Stimulated activated CD4-positive, alpha-beta T cell treated with anti-CD3 and anti-CD28 coated beads, Interleukin-2, amount 100 ng/mL, for 4 hours (primary cell): ENCODE data around the gene MEX3B.
"Not testable (repeated sequence)": the region's sequence is repeated elsewhere in the genome, so short reads cannot be mapped to it uniquely, and the experiment has no call there.

Experiments
- DNase-seq: peaks from one replicate; pipeline ENCODE4 v3.0.0-alpha.2; 2020; ENCODE audit warnings: low read depth

Gene MEX3B

GRCh38 chr15:82048811-82049210 lies 3.0 kb upstream of the MEX3B start:
- no peak for DNase-seq

DNA sequence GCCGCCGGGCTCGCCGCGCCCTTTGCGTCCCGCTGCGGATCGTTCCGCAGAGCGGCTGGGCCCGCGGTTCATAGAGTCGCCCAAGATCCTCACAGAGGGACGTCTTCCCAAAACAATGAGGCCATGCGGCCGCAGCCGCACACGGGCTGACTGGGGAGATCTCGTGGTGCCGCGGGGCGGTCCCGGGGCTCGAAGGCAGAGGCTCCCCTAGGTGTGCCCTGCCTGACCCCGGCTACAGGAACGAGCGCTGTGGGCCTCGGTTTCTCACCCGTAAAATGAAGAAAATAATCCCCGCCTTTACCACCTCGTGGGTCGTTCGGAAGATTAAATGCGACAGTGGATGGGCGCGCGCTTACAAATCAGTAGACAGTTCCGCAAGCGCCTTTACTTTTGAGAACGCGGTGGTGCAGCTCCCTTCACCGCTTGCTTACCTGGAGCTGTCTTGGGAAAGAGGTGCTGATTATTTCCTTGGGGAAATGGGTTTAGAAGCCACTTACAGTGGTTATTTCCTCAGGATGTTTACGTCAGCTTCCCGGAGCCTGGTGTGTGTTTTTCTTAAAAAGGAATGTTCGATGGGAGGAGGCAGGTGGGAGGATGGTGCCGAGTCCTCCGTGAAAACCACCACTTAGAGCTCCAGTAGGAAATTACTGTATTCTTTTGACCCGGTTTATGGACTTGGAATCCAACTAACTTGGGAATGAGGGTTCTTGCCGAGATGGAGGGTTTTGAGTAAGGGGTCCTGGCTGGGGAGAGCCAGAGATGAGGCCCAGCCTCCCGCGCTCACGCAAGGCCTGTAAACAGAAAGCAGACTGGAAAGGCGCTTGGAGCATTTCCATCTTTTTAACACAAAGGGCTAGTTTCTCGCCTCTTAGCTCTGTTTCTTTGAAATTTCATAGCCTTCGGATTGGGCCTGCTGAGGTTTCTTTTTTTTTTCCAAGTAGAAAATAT lies 1.9 kb upstream of the MEX3B start:
- no peak for DNase-seq

DNA sequence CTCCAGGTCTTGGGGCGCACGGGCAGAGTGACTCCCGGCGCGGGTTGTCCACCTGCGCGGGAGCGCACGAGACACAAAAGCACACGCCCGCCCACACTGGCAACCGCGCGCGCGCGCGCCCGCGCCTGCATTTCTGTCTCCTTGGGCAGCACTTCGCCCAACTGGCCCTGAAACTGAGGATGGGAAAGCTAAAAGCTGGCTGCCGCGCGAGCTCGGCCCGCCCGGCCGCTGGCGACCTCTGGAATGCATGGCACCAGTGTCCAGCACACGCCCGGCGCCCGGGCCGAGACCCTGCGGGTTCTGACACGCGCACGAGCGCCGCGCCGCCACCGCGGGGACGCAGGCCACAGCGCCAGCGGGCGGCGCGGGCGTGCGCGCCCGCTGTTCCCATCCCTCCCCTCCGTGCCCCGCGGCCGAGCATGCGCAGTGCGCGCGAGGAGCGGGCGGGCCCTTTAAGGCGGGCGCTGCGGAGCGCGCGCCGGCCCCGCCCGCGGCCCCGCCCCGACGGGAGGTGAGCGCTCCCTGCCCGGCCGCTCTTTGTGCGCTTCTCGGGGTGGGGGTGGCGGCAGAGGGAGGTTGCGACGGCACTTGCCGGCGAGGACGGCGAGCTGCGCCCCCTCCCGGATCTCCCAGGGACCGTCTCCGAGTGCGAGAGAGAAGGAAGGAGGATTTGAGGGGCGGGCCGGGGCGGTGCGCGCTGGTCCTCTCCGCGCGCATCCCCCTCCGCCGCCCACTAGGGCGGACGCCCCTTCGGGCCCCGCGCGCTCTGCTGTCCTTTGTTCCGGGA lies 1.0 kb upstream of the MEX3B start:
- DNase-seq, result peak; percentile 86

DNA sequence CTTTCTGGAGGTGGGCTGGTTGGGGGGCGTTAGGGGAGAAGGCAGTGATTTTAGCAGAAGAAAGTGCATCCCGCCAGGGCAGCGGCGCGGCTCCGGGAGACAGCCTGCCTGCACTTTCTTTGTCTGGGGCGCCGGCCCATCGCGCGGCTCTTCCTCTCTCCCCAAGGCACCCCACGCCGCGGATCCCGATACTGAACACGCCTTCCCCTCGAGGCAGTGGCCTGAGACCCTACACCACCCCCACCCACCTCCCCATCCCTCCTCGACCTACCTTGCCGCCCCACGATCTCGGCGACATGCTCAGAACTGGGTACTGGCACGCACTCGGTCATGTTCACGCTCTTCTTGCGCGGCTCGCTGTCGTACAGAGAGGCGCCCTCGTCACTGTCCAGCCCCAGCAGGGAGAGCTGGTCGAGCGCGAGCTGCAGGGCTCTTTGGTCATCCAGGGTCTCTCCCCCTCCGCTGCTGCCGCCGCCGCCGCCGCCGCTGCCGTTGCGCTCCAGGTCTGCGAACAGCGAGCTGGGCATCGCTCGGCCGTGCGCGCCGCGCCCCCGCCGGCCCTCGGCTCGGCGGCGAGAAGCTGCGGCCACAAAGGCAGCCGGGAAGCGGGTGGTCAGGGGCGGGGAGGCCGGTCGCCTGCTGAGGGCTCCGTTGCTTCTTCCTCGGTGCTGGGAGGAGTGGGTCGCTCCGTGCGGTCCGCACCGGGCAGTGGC lies 483 bp downstream of the MEX3B start:
- DNase-seq, result no peak

DNA sequence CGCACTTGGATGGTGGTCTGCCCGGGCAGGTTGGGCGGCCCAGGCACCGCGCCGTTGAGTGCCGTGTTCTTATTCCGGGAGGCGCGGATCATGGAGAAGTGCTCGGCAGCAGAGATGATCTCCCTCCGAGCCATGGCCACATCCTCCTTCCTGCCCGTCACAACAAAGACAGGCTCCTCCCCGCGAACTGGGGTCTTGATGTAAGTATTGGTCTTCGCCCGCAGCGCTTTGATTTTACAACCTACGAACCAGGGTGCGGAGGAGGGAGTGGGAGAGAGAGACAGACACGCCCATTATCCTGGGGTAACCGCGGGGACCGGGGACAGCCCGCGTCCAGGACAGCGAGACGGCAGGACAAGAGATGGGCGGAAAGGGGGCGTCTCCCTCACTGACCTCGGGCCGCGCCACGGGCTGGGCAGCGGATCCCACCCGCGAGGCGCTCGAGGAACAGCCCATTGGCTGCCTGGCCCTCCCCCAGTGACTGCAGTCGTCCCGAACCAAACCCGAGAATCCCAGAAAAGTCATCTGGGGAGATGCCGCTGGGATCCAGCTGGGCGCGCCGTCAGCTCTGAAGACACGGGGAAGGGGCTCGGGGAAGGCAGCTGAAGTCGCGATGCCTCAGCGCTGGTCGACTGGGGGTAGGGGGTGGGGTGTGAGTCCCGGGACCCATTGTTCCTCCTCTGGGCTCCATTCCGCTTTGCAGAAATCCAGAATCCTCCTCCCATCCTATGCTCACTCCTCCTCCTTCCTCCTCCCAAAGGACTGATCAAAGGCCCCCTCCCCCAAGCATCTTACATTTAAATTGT lies 1.2 kb downstream of the MEX3B start:
- no peak for DNase-seq

DNA sequence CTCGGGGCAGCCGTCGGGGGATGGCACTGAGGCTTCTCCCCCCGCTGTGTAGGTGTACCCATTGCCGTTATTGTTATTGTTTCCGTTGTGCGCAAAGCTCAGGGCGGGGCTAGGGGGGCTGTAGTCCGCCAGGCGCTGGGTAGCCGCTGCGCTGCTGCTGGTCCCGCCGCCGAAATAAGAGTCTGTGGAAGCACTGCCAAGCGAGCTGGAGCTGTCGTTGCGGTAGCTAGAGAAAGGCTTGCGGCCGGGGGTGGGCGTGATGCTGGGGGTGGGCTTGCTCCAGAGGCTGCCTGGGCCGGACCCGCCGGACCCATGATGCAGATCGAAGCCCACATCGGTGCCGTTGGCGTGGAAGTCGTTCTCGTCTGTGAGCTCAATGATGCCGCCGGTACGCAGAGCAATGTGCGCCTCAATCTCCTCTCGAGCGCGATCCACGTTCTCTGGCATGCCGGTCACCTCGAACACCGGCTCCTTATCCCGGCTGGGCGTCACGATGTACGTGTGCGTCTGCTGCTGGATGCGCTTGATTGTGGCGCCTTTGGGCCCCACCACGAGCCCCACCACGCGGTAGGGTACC lies 1.9 kb downstream of the MEX3B start:
- DNase-seq, result no peak

DNA sequence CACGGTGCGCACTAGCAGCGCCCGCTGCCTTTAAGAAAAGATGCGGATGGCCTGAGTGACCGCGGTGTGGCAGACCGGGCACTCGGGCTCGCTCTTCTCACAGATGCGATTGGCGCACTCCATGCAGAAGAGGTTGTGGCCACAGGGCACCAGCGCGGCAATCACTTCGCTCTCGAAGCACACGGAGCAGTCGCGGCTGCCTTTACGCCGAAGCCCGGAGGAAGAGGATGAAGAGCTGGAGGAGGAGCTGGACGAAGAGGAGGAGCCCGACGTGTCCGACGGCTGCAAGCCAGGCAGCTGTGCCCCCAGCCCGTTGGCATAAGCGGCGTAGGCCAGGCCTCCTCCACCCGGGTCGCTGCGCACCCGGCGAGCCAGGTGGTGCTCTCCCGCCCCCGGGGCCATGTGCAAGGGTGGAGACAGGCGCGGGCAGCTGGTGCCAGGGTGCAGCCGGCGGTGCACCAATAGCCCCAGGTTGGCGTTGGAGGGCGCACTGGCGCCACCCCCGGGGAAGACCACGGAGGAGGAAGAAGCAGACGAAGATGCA lies 2.6 kb downstream of the MEX3B start:
- DNase-seq, result no peak

DNA sequence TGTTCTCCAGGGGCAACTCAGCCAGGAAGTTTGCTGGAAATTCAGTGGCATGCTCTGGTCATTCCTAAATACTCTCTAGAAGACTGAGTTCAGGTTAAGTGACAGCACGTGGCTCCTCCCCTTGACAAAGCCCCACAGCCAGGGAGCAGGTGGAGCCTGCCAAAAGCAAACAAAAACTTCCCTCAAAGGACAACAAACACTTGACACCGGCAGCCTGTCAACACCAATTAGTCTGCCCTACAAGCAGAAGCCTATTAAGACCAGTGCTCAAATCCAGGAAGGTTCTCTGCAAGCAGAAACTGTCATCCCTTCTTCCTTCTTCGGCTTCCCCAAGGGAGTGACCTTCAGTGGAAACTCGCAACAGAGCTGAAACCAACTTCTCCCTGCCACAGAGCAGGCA lies 5.0 kb downstream of the MEX3B start:
- no peak for DNase-seq

DNA sequence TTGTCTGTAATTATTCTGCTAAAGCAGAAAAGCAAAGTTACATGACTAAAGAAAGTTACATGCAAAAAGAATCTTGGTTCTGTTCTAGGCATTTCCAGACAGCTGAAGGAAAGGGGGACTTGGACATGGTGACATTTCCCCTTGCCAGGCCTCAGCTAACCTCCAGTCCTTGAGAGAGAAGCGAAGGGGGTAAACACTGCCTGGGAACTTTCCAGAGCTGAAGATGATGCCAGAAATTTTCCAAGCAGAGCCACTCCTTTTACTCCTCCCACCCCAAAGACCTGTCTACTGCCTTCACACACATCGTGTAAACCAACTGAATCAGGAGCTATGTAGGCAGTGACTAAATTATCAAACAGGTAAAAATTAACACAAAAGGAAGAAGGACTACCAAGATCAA lies 5.4 kb downstream of the MEX3B start:
- DNase-seq, result no peak

DNA sequence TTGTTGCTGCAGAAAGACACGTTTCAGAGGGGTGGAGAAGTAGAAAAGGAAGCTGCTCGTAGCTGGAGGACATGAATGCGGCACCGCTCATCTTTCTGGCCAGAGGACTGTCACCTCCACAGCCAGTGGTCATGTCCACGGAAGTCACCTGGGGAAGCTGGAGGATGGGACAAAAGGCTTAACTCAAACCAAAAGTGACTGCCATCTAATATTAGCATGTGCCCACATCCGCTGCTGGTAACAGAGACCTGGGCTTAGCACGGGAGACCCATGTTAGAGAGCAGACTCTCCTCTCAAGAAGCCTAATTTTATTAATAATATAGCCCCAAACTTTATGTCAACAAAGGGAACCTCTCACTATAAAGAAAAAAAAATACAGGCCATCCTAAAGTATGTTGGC lies 5.9 kb downstream of the MEX3B start:
- no peak for DNase-seq

- no peak for DNase-seq
These were observed 9.4 kb downstream of the MEX3B start for GRCh38 chr15:82036461-82036860.

- no peak for DNase-seq
These were observed 13.9 kb downstream of the MEX3B start for GRCh38 chr15:82031871-82032270.

DNA sequence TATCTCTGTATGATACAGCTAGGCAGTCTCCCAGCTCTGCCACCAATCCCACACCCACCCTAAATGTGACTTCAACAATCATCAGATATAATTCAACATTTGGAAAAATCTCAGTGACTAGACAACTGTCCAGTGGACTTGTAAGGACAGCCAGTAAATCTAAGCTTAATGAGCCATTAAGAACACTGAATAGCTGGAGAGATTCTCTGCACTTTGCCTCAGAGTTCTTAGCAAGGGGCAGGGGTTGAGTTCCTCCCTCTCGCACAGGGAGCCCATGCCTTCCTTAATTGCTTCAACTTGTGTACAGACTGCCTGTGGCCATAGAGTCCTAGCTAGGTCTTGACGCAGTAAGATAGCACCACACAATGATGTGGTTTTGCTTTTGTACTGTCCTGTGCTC lies 15.6 kb downstream of the MEX3B start:
- no peak for DNase-seq

DNA sequence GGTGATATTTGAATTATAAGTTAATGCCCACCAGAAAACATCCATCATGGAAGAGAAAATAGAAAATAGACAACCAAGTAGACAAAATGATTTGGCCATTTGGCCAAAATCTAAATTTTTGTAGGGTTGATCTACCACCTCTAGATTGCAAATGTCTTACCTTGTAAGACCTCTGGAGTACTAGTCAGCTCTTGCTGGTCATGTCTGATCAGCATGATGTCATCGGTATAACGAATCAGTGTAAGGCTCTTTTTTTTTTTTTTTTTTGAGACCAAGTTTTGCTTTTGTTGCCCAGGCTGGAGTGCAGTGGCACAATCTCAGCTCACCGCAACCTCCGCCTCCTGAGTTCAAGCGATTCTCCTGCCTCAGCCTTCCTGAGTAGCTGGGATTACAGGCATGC lies 17.7 kb downstream of the MEX3B start:
- not testable (repeated sequence) for DNase-seq

- DNase-seq, result no peak
These were observed 23.8 kb downstream of the MEX3B start for GRCh38 chr15:82021992-82022391.

DNA sequence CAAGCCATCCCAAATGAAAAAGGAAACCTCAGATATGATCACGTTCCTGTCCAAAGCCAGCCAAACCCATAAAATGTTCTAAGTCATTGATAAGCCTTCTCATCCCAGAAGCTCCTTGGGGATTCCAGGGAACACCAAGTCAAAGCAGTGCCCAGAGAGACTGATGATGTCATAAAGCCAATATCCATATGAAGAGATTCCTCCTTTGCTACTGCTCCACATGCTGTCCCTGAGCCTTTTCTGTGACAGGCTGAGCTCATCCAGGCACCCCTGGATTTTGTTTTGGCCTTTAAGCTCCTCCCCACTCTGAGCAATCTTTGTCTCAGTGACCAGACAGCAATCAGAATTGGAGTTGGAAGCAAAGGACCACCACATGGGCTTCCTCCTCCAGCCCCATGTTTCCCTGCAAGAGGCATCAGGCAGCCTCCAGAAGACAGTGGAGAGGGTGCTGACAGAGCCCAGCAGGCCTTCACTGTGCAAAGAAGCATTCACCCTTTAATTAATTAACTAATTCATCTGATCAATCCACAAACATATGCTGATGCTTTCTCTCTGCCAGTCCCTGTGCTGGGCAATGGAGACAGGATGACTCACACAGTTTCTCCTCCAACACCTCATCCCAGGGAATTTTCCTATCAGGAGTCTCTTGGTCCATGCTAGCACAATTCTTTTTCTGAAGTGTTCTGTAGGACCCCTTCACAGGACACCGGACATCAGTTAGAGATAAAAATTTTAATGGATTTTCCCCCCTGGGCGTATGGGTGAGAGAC lies 25.0 kb downstream of the MEX3B start:
- DNase-seq, result no peak

DNA sequence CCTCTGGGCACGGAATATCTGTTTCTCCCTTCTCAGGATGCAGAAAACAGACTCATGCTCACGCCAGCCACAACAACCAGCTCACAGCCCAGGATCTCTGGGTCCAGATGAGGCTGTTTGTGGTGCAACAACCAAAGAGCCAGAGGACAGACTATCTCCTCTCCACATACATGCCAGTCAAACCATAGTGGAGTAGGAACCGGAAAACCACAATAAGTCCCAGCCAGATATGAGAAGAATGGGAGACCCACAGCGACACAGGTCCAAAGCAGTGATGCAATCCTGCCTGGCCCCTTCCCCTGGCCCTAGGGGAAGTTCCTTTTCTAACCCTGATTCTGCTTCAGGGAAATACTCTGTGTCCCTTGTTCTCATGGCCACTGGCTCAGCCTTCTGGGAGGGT lies 27.6 kb downstream of the MEX3B start:
- no peak for DNase-seq

DNA sequence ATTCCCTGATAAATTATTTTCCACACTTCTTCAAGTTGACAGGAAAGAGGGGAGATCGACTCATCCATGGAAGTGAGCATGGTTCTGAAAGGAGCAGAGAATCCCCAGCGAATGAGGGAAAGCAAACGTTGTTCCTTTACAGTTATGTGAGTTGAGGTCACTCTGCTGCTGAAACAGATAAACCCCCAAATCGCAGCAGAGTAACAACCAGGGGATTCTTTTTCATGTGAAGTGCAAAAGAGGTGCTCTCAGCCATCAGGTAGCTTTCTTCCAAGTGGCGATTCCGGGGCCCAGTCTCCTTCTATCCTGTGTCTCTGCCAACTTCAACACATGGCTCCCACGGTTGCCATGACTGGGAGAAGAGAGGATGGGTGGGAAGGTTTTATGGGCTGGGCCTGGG lies 28.2 kb downstream of the MEX3B start:
- DNase-seq, result no peak

DNA sequence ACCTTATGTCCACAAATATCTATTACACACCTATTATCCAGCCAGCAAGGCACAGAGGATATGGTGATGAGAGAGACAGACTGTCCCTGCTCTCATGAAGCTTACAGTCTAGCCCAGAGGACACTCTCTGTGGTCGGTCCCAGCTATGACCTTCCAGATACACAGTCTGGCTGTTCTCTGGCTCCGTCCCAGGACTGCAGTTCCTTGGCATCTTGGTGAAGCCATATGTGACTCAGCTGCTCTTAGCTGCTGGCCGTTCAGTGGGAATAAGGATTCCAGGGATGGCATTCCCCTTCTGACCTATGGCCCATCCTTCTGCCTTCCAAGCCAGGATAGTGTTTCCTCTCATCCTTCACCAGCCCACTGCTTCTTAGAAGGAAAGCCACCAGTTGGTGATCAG lies 30.8 kb downstream of the MEX3B start:
- no peak for DNase-seq

GRCh38 chr15:82012908-82013307 lies 32.9 kb downstream of the MEX3B start:
- no peak for DNase-seq
